ENCODE data around the gene AMFR. TPM values are rescaled to one million over a fixed set of nuclear protein-coding genes. Genes with fewer than 3 reads are reported as not detected.

The AMFR gene
- total RNA-seq, 2 experiments from 2014 or later = 50.0 to 55.5 TPM

- POLR2A ChIA-PET = no interaction called here
- H3K36me3 Mint-ChIP-seq = no peaks in the 10 kb centered on the region
- ATAC-seq (ENCODE audit: low read depth) (no peak), DNase-seq (no peak)
- H3K27ac Mint-ChIP-seq = no peak overlapping the region
- H3K9me3 Mint-ChIP-seq = no peaks in the 10 kb centered on the region
- H3K27me3 Mint-ChIP-seq = no peaks in the 10 kb centered on the region
- H3K4me3 Mint-ChIP-seq = no peak overlapping the region
- H3K4me1 Mint-ChIP-seq = no peaks in the 10 kb centered on the region
Observed at GRCh38 chr16:56340864-56341365, 84.4 kb downstream of the AMFR start.

- Mint-ChIP-seq H3K4me3 (no peak overlapping the region), H3K36me3 (no peaks in the 10 kb centered on the region), H3K9me3 (no peaks in the 10 kb centered on the region), H3K27ac (no peak overlapping the region), H3K4me1 (no peaks in the 10 kb centered on the region), H3K27me3 (no peaks in the 10 kb centered on the region)
- DNase-seq (no peak), ATAC-seq (ENCODE audit: low read depth) (no peak)
- POLR2A ChIA-PET = no interaction called here
Observed at GRCh38 chr16:56340416-56340815, 84.9 kb downstream of the AMFR start.

- Mint-ChIP-seq H3K9me3 (no peaks in the 10 kb centered on the region), H3K4me3 (no peak overlapping the region), H3K4me1 (no peaks in the 10 kb centered on the region), H3K27me3 (no peaks in the 10 kb centered on the region), H3K36me3 (no peaks in the 10 kb centered on the region), H3K27ac (no peak overlapping the region)
- ATAC-seq (ENCODE audit: low read depth) (no peak), DNase-seq (no peak)
- POLR2A ChIA-PET = no interaction called here
Observed at GRCh38 chr16:56339431-56340195, 85.7 kb downstream of the AMFR start.

GRCh38 chr16:56338566-56339318 lies 86.6 kb downstream of the AMFR start:
- Mint-ChIP-seq H3K4me3 (no peak overlapping the region), H3K27ac (no peak overlapping the region), H3K27me3 (no peaks in the 10 kb centered on the region)

GRCh38 chr16:56337858-56338325 lies 87.5 kb downstream of the AMFR start:
- DNase-seq = no peak
- Mint-ChIP-seq H3K36me3 (no peaks in the 10 kb centered on the region), H3K9me3 (no peaks in the 10 kb centered on the region), H3K27ac (no peak overlapping the region), H3K4me3 (no peak overlapping the region), H3K4me1 (no peaks in the 10 kb centered on the region), H3K27me3 (no peaks in the 10 kb centered on the region)
- no peak for ATAC-seq (ENCODE audit: low read depth)
- POLR2A ChIA-PET = no interaction called here

More at GRCh38 chr16:56338566-56339318, 86.6 kb downstream of the AMFR start:
- H3K9me3 Mint-ChIP-seq = no peaks in the 10 kb centered on the region
- H3K4me1 Mint-ChIP-seq = no peaks in the 10 kb centered on the region
- no peak for ATAC-seq (ENCODE audit: low read depth)
- no peak for DNase-seq
- H3K36me3 Mint-ChIP-seq = no peaks in the 10 kb centered on the region
- POLR2A ChIA-PET = no interaction called here

- DNase-seq (no peak), ATAC-seq (ENCODE audit: low read depth) (no peak)
- no peaks in the 10 kb centered on the region for H3K4me1 Mint-ChIP-seq
- no peak overlapping the region for H3K4me3 Mint-ChIP-seq
- no peak overlapping the region for H3K27ac Mint-ChIP-seq
- H3K9me3 Mint-ChIP-seq = no peaks in the 10 kb centered on the region
- no peaks in the 10 kb centered on the region for H3K27me3 Mint-ChIP-seq
- H3K36me3 Mint-ChIP-seq = no peaks in the 10 kb centered on the region
- POLR2A ChIA-PET = no interaction called here
Observed at GRCh38 chr16:56337131-56337857, 88.1 kb downstream of the AMFR start.

- POLR2A ChIA-PET = no interaction called here
- ATAC-seq (ENCODE audit: low read depth) (no peak), DNase-seq (no peak)
- Mint-ChIP-seq H3K27me3 (no peaks in the 10 kb centered on the region), H3K9me3 (no peaks in the 10 kb centered on the region), H3K4me1 (no peaks in the 10 kb centered on the region), H3K27ac (no peak overlapping the region), H3K36me3 (no peaks in the 10 kb centered on the region), H3K4me3 (no peak overlapping the region)
Observed at GRCh38 chr16:56336711-56337110, 88.6 kb downstream of the AMFR start.

GRCh38 chr16:56336071-56336688 lies 89.2 kb downstream of the AMFR start:
- POLR2A ChIA-PET = no interaction called here
- Mint-ChIP-seq H3K9me3 (no peaks in the 10 kb centered on the region), H3K27ac (no peak overlapping the region), H3K4me3 (no peak overlapping the region), H3K27me3 (no peaks in the 10 kb centered on the region), H3K4me1 (no peaks in the 10 kb centered on the region), H3K36me3 (no peaks in the 10 kb centered on the region)
- ATAC-seq (ENCODE audit: low read depth) (no peak), DNase-seq (no peak)

GRCh38 chr16:56334761-56335160 lies 90.6 kb downstream of the AMFR start:
- Mint-ChIP-seq H3K9me3 (no peaks in the 10 kb centered on the region), H3K27ac (no peak overlapping the region), H3K4me3 (no peak overlapping the region), H3K36me3 (no peaks in the 10 kb centered on the region), H3K27me3 (peaks cover 2% of the 10 kb centered on the region), H3K4me1 (no peaks in the 10 kb centered on the region)
- no peak for ATAC-seq (ENCODE audit: low read depth)
- POLR2A ChIA-PET = no interaction called here
- no peak for DNase-seq

GRCh38 chr16:56332464-56333079 lies 92.8 kb downstream of the AMFR start:
- Mint-ChIP-seq H3K4me1 (no peaks in the 10 kb centered on the region), H3K27me3 (peaks cover 2% of the 10 kb centered on the region), H3K27ac (no peak overlapping the region), H3K36me3 (no peaks in the 10 kb centered on the region), H3K9me3 (no peaks in the 10 kb centered on the region), H3K4me3 (no peak overlapping the region)
- DNase-seq (no peak), ATAC-seq (ENCODE audit: low read depth) (no peak)
- POLR2A ChIA-PET = no interaction called here

- H3K27me3 Mint-ChIP-seq = peaks cover 2% of the 10 kb centered on the region
- no peak for ATAC-seq (ENCODE audit: low read depth)
- POLR2A ChIA-PET = no interaction called here
- no peaks in the 10 kb centered on the region for H3K9me3 Mint-ChIP-seq
- H3K27ac Mint-ChIP-seq = no peak overlapping the region
- no peaks in the 10 kb centered on the region for H3K4me1 Mint-ChIP-seq
- no peak for DNase-seq
- no peaks in the 10 kb centered on the region for H3K36me3 Mint-ChIP-seq
- H3K4me3 Mint-ChIP-seq = no peak overlapping the region
Observed at GRCh38 chr16:56331915-56332314, 93.4 kb downstream of the AMFR start.

- Mint-ChIP-seq H3K27ac (no peak overlapping the region), H3K27me3 (peaks cover 2% of the 10 kb centered on the region), H3K36me3 (no peaks in the 10 kb centered on the region), H3K4me1 (no peaks in the 10 kb centered on the region), H3K4me3 (no peak overlapping the region), H3K9me3 (no peaks in the 10 kb centered on the region)
- no peak for DNase-seq
- ATAC-seq (ENCODE audit: low read depth) = no peak
- POLR2A ChIA-PET = no interaction called here
Observed at GRCh38 chr16:56331399-56331798, 93.9 kb downstream of the AMFR start.

GRCh38 chr16:56330476-56330875 lies 94.9 kb downstream of the AMFR start:
- DNase-seq (no peak), ATAC-seq (ENCODE audit: low read depth) (no peak)
- POLR2A ChIA-PET = no interaction called here
- Mint-ChIP-seq H3K4me3 (no peak overlapping the region), H3K9me3 (no peaks in the 10 kb centered on the region), H3K4me1 (peaks cover 1% of the 10 kb centered on the region), H3K27me3 (peaks cover 2% of the 10 kb centered on the region), H3K27ac (no peak overlapping the region), H3K36me3 (no peaks in the 10 kb centered on the region)

Measured in activated naive CD8-positive, alpha-beta T cell treated with anti-CD3 and anti-CD28 coated beads, Interleukin-2, amount 10 ng/mL, durations not matched to agents 7 days and 5 days (primary cell).